ENCODE data around the gene RAB6B.
"Not testable (repeated sequence)": the region's sequence is repeated elsewhere in the genome, so short reads cannot be mapped to it uniquely, and the experiment has no call there.

Gene RAB6B

DNA sequence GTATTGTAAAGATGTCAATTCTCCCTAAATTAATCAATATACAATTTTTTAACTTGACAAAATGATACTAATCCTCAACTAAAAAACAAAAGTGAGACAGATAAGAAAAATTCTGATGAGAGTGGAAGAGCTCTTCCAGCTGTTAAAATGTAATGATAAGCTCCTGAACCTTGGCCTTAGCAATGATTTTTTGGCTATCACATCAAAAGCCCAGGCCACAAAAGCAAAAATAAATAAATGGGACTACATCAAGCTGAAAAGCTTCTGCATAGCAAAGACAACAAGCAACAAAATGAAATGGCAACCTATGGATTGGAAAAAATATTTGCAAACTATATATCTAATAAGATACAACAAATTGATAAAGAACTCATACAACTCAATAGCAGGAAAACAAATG lies 114.1 kb downstream of the RAB6B start:
- in situ Hi-C loops (cut with HindIII; ENCODE audit: low sequenced_read_pairs), result no loop called here
- TF ChIP-seq, protein P1, sequence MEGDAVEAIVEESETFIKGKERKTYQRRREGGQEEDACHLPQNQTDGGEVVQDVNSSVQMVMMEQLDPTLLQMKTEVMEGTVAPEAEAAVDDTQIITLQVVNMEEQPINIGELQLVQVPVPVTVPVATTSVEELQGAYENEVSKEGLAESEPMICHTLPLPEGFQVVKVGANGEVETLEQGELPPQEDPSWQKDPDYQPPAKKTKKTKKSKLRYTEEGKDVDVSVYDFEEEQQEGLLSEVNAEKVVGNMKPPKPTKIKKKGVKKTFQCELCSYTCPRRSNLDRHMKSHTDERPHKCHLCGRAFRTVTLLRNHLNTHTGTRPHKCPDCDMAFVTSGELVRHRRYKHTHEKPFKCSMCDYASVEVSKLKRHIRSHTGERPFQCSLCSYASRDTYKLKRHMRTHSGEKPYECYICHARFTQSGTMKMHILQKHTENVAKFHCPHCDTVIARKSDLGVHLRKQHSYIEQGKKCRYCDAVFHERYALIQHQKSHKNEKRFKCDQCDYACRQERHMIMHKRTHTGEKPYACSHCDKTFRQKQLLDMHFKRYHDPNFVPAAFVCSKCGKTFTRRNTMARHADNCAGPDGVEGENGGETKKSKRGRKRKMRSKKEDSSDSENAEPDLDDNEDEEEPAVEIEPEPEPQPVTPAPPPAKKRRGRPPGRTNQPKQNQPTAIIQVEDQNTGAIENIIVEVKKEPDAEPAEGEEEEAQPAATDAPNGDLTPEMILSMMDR (IDR thresholded peaks at IDR 0.05; ENCODE audit: low read depth, low read length), result no peak
- no peak for DNase-seq (ENCODE audit: low read depth, low spot score)

DNA sequence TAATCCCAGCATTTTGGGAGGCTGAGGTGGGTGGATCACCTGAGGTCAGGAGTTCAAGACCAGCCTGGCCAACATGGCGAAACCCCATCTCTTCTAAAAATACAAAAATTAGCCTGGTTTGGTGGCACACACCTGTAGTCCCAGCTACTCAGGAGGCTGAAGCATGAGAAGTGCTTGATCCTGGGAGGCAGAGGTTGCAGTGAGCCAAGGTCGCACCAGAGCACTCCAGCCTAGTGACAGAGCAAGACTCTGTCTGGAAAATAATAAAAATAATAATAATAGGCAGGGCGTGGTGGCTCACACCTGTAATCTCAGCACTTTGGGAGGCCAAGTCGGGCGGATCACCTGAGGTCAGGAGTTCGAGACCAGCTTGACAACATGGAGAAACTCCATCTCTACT lies 114.9 kb downstream of the RAB6B start:
- DNase-seq (ENCODE audit: low read depth, low spot score); H3K4me3 ChIP-seq (ENCODE audit: low read depth, low read length); in situ Hi-C loops (cut with HindIII; ENCODE audit: low sequenced_read_pairs): not testable (repeated sequence)

More for the DNA sequence above, 114.1 kb downstream of the RAB6B start:
- no peak overlapping the region for H3K4me3 ChIP-seq (ENCODE audit: low read depth, low read length)

DNA sequence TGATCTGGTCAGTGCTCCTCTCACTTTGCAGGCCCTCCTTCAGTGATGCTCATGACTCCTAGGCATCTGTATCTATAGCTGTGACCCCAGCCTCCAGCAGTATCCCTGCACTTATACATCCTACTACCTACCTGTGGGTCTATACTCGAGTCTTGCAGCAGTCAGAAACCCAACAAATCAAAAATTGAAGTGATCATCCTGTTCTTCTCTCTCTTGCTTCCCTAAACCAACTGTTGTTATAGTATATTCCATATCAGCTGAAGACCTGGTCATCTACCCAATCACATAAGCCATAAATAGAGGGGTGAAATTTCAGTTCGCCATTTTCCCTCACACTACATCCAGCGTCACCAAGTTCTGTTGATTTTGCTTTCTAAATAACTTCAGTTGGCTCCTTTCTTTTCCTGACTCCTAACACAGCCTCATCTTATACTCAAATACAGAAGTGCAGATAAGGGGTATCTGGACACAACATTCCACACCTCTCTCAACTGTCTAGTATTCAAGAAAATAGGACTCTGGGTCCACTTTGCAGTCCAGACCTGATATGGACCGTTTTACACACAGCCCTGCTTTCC lies 116.0 kb downstream of the RAB6B start:
- TF ChIP-seq, protein P1 (IDR thresholded peaks at IDR 0.05; ENCODE audit: low read depth, low read length), result no peak
- in situ Hi-C loops (cut with HindIII; ENCODE audit: low sequenced_read_pairs), result no loop called here
- H3K4me3 ChIP-seq (ENCODE audit: low read depth, low read length), result no peak overlapping the region
- DNase-seq (ENCODE audit: low read depth, low spot score), result no peak

DNA sequence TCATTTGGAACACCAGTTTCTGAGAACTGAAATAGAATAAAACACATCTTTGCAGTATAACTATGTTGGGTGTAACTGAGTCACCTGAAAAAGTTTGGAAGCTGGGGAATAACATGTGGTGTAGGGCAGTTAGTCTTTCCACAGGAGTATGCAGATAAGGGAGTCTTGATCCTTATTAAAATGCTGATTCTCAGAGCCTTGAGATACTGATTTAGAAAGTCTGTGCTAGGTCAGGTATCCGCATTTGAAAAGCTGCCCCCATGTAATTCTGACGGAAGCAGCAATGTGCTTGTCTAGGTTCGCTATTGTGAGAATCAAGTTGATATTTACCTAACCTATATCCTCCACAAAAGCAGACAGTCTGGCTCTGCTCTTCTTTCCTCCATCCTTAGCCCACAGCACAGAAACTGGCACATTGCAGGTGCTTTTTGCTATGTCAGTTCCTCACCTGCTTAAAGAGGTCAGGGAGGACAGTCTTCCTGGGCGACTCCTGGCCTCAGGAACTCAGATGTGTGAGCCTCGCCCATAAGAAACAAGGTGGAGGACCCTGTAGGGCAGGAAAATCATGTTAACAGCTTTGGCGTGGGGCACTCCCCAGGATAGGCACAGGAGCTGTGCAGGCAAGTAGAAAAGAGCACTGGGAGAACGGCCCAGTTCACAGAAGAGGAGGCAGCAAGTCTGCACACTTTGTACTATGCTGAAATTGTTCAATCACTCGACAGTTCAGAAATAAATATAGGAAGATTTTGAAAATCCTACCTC lies 117.7 kb downstream of the RAB6B start:
- in situ Hi-C loops (cut with HindIII; ENCODE audit: low sequenced_read_pairs), result no loop called here
- H3K4me3 ChIP-seq (ENCODE audit: low read depth, low read length), result no peak overlapping the region
- TF ChIP-seq, protein P1 (IDR thresholded peaks at IDR 0.05; ENCODE audit: low read depth, low read length), result no peak
- DNase-seq (ENCODE audit: low read depth, low spot score), result no peak

DNA sequence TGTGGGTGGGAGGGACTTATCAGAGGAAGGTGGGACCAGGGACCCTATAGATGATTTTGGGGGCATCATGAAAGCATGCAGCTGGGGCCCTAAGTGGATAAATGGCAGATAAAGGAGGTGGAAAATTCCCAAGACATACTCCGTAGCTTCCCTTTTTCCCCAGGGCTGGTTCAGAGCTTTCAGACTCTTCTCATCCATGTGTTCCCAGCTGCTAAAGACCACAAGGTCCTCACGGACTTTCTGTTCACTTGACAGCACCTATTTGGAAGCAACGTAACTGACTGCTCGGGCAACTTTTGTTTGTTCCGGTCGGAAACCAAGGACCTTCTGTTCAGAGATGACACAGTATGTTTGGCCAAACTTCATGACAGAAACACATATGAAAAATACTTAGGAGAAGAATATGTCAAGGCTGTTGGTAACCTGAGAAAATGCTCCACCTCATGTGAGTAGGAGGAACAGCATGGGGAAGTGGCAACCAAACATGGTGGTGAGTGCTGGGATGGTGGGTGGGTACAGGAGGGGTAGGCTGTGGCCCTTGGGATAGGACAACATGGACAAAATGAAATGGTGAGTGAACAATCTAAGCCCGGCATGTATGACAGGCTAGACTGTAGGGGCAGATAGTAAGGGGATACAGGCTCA lies 118.8 kb downstream of the RAB6B start:
- H3K4me3 ChIP-seq (ENCODE audit: low read depth, low read length), result no peak overlapping the region
- no peak for DNase-seq (ENCODE audit: low read depth, low spot score)
- TF ChIP-seq, protein P1 (IDR thresholded peaks at IDR 0.05; ENCODE audit: low read depth, low read length), result no peak
- in situ Hi-C loops (cut with HindIII; ENCODE audit: low sequenced_read_pairs), result no loop called here

DNA sequence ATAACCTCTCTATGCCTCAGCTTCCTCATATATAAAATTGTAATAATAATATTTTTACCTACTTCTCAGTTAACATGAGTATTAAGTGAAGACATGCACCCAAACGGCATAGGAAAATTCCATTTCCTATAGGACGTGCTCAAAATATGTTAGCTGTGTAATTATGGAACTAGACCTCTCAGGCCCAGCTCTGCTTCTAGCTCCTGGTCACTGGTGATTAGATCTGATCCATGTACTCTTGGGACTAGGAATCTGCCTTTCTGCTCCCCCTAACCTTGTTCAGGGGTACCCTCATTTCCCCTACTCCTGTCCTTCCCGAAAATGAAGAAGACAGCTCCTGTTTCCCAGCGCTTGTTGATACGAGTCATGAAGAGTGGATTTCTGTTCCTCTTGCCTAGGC lies 119.8 kb downstream of the RAB6B start:
- no peak overlapping the region for H3K4me3 ChIP-seq (ENCODE audit: low read depth, low read length)
- TF ChIP-seq, protein P1 (IDR thresholded peaks at IDR 0.05; ENCODE audit: low read depth, low read length), result no peak
- in situ Hi-C loops (cut with HindIII; ENCODE audit: low sequenced_read_pairs), result no loop called here
- no peak for DNase-seq (ENCODE audit: low read depth, low spot score)

DNA sequence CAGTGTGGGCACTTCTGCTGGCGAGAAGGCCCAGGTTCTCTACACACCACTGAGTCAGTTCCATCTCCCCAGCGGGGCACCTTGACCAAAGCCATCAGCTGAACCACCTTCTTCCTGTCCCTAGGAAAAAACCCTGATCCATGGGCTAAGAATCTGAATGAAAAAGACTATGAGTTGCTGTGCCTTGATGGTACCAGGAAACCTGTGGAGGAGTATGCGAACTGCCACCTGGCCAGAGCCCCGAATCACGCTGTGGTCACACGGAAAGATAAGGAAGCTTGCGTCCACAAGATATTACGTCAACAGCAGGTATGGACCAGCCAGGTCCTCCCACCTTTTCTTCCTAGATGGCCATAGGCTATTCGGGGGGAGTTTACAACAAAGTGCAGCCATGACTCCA lies 120.4 kb downstream of the RAB6B start:
- in situ Hi-C loops (cut with HindIII; ENCODE audit: low sequenced_read_pairs), result no loop called here
- no peak overlapping the region for H3K4me3 ChIP-seq (ENCODE audit: low read depth, low read length)
- TF ChIP-seq, protein P1 (IDR thresholded peaks at IDR 0.05; ENCODE audit: low read depth, low read length), result no peak
- no peak for DNase-seq (ENCODE audit: low read depth, low spot score)
